Occipital lobe (tissue), 2 donors: Measurements from ENCODE around the gene CARM1. TPM values are rescaled to one million over a fixed set of nuclear protein-coding genes. Genes with fewer than 3 reads are reported as not detected.
"Not testable (repeated sequence)": the region's sequence is repeated elsewhere in the genome, so short reads cannot be mapped to it uniquely, and the experiment has no call there.

Experiments used
- DNase-seq: peaks from one replicate; lab custom pipeline; 2025; lab: John Stamatoyannopoulos, UW
- total RNA-seq: library from RNA; depleted of rRNA; stranded (reverse); fragments of >200 nt; gene quantifications from one replicate; pipeline ENCODE4 v1.2.3, GENCODE V29; 2014

Gene CARM1
- total RNA-seq, 1 donor from 2014 or later: 22.3 TPM

- no peak for DNase-seq
Observed at GRCh38 chr19:10846500-10847202, 24.7 kb upstream of the CARM1 start.

- no peak for DNase-seq
Observed at GRCh38 chr19:10848230-10848856, 23.0 kb upstream of the CARM1 start, which contains the start of gene C19orf38. Gene C19orf38, plus strand, starts transcription at chr19:10848415. Its CDS starts 94 bp downstream, at chr19:10848509.

GRCh38 chr19:10850631-10851030, 20.7 kb upstream of the CARM1 start:
- no peak for DNase-seq

GRCh38 chr19:10852098-10852800, 19.1 kb upstream of the CARM1 start:
- no peak for DNase-seq

GRCh38 chr19:10852941-10853340, 18.4 kb upstream of the CARM1 start:
- DNase-seq: no peak

GRCh38 chr19:10854350-10855089, 16.8 kb upstream of the CARM1 start:
- DNase-seq: no peak

GRCh38 chr19:10855879-10856522, 15.4 kb upstream of the CARM1 start:
- no peak for DNase-seq

GRCh38 chr19:10856899-10857298, 14.5 kb upstream of the CARM1 start:
- not testable (repeated sequence) for DNase-seq

- no peak for DNase-seq
Observed at GRCh38 chr19:10858204-10858828, 13.0 kb upstream of the CARM1 start.

GRCh38 chr19:10861103-10861651, 10.2 kb upstream of the CARM1 start:
- no peak for DNase-seq

GRCh38 chr19:10862561-10863106, 8.7 kb upstream of the CARM1 start:
- DNase-seq: no peak

GRCh38 chr19:10863107-10863717, 8.1 kb upstream of the CARM1 start:
- no peak for DNase-seq

- peak; percentile 59 for DNase-seq
Observed at GRCh38 chr19:10864538-10864899, 6.8 kb upstream of the CARM1 start.

GRCh38 chr19:10866495-10866894, 4.9 kb upstream of the CARM1 start:
- no peak for DNase-seq

- no peak for DNase-seq
Observed at GRCh38 chr19:10868872-10869547, 2.3 kb upstream of the CARM1 start.

- DNase-seq: not testable (repeated sequence)
Observed at GRCh38 chr19:10869872-10870311, 1.5 kb upstream of the CARM1 start.

- no peak for DNase-seq
Observed at GRCh38 chr19:10870501-10870954, 825 bp upstream of the CARM1 start.

- no peak for DNase-seq
Observed at GRCh38 chr19:10871711-10872545, 575 bp downstream of the CARM1 start.
